HuH-7 (cell line): ENCODE results near the gene FSIP1.

Source experiments
- DNase-seq: peaks from one replicate; pipeline ENCODE4 v3.0.0; 2011; ENCODE audit warnings: low spot score

The FSIP1 gene

GRCh38 chr15:39720081-39720480 lies 62.6 kb downstream of the FSIP1 start:
- no peak for DNase-seq

- DNase-seq, result no peak
Observed at GRCh38 chr15:39719109-39719508, 63.5 kb downstream of the FSIP1 start.

- DNase-seq, result no peak
Observed at GRCh38 chr15:39717134-39717533, 65.5 kb downstream of the FSIP1 start.

- no peak for DNase-seq
Observed at GRCh38 chr15:39714251-39714650, 68.4 kb downstream of the FSIP1 start.

- no peak for DNase-seq
Observed at GRCh38 chr15:39713846-39714245, 68.8 kb downstream of the FSIP1 start.

GRCh38 chr15:39710681-39711080 lies 72.0 kb downstream of the FSIP1 start:
- DNase-seq, result no peak

- DNase-seq, result no peak
Observed at GRCh38 chr15:39709941-39710340, 72.7 kb downstream of the FSIP1 start.

GRCh38 chr15:39706206-39706605 lies 76.4 kb downstream of the FSIP1 start:
- no peak for DNase-seq

- no peak for DNase-seq
Observed at GRCh38 chr15:39704689-39705088, 78.0 kb downstream of the FSIP1 start.

- no peak for DNase-seq
Observed at GRCh38 chr15:39704235-39704634, 78.4 kb downstream of the FSIP1 start.

GRCh38 chr15:39701988-39702387 lies 80.7 kb downstream of the FSIP1 start:
- DNase-seq, result no peak

GRCh38 chr15:39700375-39700700 lies 82.3 kb downstream of the FSIP1 start:
- DNase-seq, result no peak

- DNase-seq, result no peak
Observed at GRCh38 chr15:39699516-39700374, 82.9 kb downstream of the FSIP1 start.

- no peak for DNase-seq
Observed at GRCh38 chr15:39698444-39699390, 83.9 kb downstream of the FSIP1 start.

GRCh38 chr15:39697509-39697908 lies 85.1 kb downstream of the FSIP1 start:
- DNase-seq, result no peak

GRCh38 chr15:39695793-39696192 lies 86.8 kb downstream of the FSIP1 start:
- DNase-seq, result no peak

GRCh38 chr15:39692356-39693327 lies 90.0 kb downstream of the FSIP1 start:
- no peak for DNase-seq

- no peak for DNase-seq
Observed at GRCh38 chr15:39690881-39691634, 91.6 kb downstream of the FSIP1 start.

- no peak for DNase-seq
Observed at GRCh38 chr15:39687965-39688364, 94.7 kb downstream of the FSIP1 start.

GRCh38 chr15:39685999-39686613 lies 96.5 kb downstream of the FSIP1 start:
- DNase-seq, result peak; percentile 13

- DNase-seq, result no peak
Observed at GRCh38 chr15:39685367-39685766, 97.3 kb downstream of the FSIP1 start.
